ACHN (cell line): ENCODE measurements around the gene LMO2.

Experiments used
- DNase-seq: peaks from one replicate; pipeline ENCODE4 v3.0.0-alpha.2; 2015
- in situ Hi-C: cut with HindIII; loops from 2 replicates; pipeline ENCODE4 v1.10.0; 2017; ENCODE audit warnings: low sequenced_read_pairs, low pct_ligation_motif_present, low pct_unique_long_range_greater_than_20kb

The LMO2 gene

DNA sequence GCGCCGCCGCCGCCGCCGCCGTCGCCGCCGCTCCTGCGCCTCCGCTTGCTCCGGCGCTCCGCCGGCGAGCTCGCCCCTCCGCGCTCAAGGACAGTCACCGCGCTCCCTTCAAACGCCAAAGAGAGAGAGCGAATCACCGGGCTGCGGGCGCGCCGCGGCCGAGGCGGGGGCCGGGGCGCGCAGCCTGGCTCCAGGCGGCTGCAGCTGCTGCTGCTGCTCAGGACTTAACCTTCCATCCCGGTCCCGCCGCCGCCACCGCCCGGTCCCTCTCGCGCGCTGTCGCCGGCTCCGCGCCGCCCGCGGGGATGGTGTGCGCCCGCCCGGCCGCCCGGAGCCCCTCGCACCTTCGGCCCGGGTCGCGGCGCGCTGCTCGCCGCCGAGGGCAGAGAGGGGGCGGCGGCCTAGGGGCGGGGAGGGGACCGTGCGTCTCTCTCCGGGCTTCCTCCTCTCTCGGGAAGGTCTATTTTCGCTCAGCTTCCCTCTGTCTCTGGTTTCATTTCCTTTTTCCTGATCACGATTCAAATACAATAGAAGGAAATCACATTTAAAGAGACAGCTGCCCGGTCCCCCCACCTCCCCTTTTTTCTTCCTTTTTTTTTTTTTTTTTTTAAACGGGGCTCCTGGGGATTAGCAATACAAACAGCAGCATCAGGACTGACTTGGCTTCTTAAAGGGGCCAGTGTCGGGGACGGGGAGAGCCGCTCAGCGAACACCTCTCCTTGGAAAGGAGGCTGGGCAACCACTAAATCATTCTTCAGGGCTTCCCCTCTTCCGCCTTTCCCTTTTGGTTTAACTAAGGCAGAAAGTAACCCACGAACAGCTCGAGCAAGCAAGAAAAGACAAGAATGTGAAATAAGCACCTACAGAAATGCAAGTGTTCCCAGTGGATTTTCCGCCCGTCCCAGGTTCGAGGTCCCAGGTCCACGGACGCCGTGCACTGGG lies 22.1 kb downstream of the LMO2 start:
- DNase-seq = no peak
- in situ Hi-C loops = no loop called here

- in situ Hi-C loops = no loop called here
- no peak for DNase-seq
These were observed 23.0 kb downstream of the LMO2 start for GRCh38 chr11:33868647-33869461.

GRCh38 chr11:33867996-33868646 lies 23.8 kb downstream of the LMO2 start:
- no peak for DNase-seq
- in situ Hi-C loops = no loop called here

GRCh38 chr11:33867561-33867960 lies 24.3 kb downstream of the LMO2 start:
- in situ Hi-C loops = no loop called here
- no peak for DNase-seq

GRCh38 chr11:33866936-33867335 lies 24.9 kb downstream of the LMO2 start:
- in situ Hi-C loops = no loop called here
- DNase-seq = no peak

- DNase-seq = no peak
- in situ Hi-C loops = no loop called here
These were observed 27.4 kb downstream of the LMO2 start for GRCh38 chr11:33864479-33864878.

GRCh38 chr11:33863418-33864172 lies 28.3 kb downstream of the LMO2 start:
- DNase-seq = no peak
- in situ Hi-C loops = no loop called here

DNA sequence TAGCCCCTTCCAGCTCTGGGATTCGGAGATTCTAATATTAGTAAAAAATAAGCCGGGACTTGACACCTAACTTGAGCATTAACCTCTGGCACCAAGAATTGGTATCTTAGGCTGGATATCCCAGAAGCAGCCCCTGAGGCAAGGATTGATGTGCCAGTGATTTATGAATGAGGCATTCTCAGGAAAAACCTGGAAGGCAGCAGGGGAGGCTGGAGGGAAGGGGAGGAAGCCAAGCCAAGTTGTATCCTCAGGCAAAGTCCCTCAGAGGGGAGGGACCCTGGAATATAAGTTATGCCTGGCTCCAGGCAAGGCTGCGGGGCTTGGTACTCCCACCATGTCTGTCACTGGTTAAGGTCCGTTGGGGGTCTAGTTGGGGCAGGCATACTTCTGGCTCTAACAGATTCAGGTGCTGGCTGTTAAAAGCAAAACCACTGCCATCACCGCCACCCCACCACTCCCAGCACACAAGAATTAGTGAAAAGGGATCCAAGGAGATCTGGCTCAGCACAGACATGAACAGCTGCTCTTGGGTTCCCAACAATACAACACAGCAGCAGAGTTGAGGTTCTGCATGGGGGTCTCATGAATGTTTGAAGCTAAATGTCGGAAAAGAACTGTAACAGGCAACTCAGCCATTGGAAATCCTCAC lies 29.8 kb downstream of the LMO2 start:
- in situ Hi-C loops = no loop called here
- DNase-seq = no peak

DNA sequence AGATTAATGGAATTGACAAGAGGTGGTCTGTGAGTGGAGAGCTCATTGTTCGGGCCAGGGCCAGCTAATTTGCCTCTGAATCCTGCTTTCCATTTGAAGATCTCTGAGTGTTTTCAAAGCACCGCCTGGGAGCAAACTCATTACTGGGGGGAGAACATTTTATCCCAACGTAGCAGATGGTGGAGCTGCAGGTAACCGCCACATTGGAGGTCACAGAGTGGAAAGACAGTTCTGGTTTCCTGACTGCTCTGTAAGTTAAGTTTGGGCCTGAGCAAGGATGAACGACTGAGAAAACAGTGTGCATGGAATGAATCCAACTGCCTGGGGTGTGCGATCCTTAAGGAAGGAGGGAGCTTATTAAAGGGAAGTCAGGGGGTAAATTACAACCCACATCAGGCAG lies 30.5 kb downstream of the LMO2 start:
- in situ Hi-C loops = no loop called here
- no peak for DNase-seq

DNA sequence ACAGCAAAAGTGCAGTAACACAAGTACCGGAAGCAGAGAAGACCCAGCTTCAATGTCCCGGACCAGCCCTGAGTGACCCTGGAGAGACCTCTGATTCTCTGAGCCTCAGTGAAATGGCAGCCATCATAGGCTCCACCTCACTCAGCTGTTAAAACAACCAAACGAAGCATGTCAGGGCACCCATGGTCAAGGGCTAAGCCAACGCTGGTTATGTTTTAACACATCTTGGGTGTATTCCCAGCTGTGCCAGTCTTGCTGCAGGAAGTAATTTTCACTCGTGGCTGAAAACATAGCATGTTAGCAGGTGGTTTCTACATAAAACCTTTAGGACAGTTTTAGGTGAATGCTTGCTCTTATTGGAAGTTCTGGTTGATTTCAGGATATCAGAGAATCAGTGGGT lies 30.9 kb downstream of the LMO2 start:
- peak; percentile 74 for DNase-seq
- in situ Hi-C loops = no loop called here

DNA sequence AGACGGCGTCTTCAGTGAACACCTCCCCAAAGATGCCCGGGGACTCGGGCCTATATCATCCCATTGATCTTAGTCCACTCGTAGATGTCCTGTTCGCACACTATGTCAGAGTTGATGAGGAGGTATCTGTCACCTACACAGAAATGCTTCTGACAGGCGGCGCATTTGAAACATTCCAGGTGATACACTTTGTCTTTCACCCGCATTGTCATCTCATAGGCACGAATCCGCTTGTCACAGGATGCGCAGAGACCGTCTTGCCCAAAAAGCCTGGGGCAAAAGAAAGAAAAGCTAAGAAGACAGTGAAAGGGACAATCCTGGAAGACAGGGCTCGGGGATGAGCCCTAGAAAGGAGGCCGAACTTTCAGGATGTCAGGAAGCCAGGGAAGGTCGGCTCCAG lies 32.6 kb downstream of the LMO2 start:
- in situ Hi-C loops = no loop called here
- no peak for DNase-seq

GRCh38 chr11:33857933-33858371 lies 33.9 kb downstream of the LMO2 start:
- in situ Hi-C loops = no loop called here
- DNase-seq = peak; percentile 61

DNA sequence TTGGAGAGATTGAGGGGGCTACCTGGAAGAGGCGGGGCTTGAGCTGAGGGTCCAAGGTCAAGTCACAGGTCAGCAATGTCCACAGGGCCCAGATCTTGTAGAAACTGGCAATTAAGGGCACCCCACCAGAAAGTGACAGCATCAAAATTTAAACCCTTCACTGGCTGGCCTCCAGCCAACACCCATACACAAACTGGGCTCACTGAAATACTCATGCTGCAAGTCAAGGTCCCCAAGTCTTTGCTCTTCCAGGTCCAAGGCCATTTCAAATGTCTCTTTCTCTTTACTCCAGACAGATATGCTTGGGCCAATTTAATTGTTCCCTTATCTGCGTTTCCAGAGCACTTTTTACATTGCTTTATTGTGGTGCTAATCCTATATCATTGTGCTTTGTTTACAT lies 36.4 kb downstream of the LMO2 start:
- no peak for DNase-seq
- in situ Hi-C loops = no loop called here

DNA sequence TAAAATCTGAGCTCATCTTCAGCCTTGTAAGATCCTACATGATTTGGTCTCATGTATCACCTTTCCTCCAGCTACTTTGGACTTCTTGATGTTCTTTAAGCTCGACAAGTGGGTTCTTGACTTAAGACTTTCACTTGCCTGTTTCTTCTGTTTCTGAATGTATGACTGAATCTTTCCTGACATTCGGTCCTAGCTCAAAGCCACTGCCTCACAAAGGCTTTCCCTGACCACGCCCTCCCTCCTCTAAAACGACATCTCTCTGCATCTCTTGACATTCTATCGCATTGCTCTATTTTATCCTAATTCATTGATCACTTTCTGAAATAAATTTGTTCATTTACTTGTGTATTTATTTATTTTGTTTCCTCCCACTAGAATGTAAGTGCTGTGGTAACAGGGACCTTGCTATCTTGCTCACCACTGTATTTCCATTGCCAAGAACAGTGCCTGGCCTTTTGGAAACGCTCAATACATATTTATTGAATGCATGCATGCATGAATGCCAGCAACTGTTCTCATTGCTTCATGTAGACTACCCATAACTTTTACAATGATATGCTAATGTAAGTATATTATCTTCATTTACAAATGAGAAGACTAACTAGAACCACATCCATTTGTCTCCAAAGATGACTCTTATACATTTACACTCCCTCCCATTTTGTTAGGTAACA lies 43.0 kb downstream of the LMO2 start:
- DNase-seq = no peak
- in situ Hi-C loops = no loop called here

- in situ Hi-C loops = no loop called here
- no peak for DNase-seq
These were observed 44.6 kb downstream of the LMO2 start for GRCh38 chr11:33847251-33847650.

- in situ Hi-C loops = no loop called here
- no peak for DNase-seq
These were observed 47.6 kb downstream of the LMO2 start for GRCh38 chr11:33844236-33844635.

- in situ Hi-C loops = no loop called here
- no peak for DNase-seq
These were observed 48.9 kb downstream of the LMO2 start for GRCh38 chr11:33843018-33843417.
